ENCODE measurements around the gene LAMA2.

The LAMA2 gene

DNA sequence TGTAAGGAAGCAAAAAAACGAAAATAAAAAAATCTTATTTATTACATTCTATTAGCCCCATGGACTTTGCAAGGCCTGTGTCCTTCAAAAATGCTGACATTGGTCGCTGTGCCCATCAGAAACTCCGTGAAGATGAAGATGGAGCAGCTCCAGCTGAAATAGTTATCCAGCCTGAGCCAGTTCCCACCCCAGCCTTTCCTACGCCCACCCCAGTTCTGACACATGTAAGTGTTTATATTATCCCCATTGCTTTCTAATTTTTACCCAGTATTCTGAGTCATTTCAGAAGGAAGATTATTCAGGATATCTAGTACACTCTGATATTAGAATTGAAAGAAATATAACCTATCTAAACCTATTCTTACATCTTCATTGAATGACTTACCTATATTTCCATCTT is 609.3 kb downstream of the LAMA2 start:
- in situ Hi-C loops (cut with HindIII; ENCODE audit: low pct_ligation_motif_present, low sequenced_read_pairs): no loop called here
- no peaks in the 10 kb centered on the region for H3K36me3 ChIP-seq (replicated peaks)
- H3K27me3 ChIP-seq (replicated peaks): no peaks in the 10 kb centered on the region
- H3K4me3 ChIP-seq (ENCODE audit: low read depth, low read length): no peak overlapping the region
- no peak for DNase-seq
- TF ChIP-seq CTCF (IDR thresholded peaks at IDR 0.05; ENCODE audit: low read depth, low read length, missing control alignments): no peak
- H3K27ac ChIP-seq: peak overlapping the region; percentile 100

- Histone ChIP-seq H3K27ac (peak overlapping the region; percentile 63), H3K36me3 (replicated peaks) (no peaks in the 10 kb centered on the region), H3K4me3 (ENCODE audit: low read depth, low read length) (no peak overlapping the region), H3K27me3 (replicated peaks) (no peaks in the 10 kb centered on the region)
- no peak for TF ChIP-seq CTCF (IDR thresholded peaks at IDR 0.05; ENCODE audit: low read depth, low read length, missing control alignments)
- DNase-seq: peak; percentile 24
- in situ Hi-C loops (cut with HindIII; ENCODE audit: low pct_ligation_motif_present, low sequenced_read_pairs): no loop called here
These were observed 610.5 kb downstream of the LAMA2 start for GRCh38 chr6:129493354-129493902.

GRCh38 chr6:129494099-129494498 is 611.2 kb downstream of the LAMA2 start:
- DNase-seq: peak; percentile 24
- H3K4me3 ChIP-seq (ENCODE audit: low read depth, low read length): no peak overlapping the region
- in situ Hi-C loops (cut with HindIII; ENCODE audit: low pct_ligation_motif_present, low sequenced_read_pairs): no loop called here
- no peaks in the 10 kb centered on the region for H3K36me3 ChIP-seq (replicated peaks)
- H3K27me3 ChIP-seq (replicated peaks): no peaks in the 10 kb centered on the region
- H3K27ac ChIP-seq: peak overlapping the region; percentile 63
- TF ChIP-seq CTCF (IDR thresholded peaks at IDR 0.05; ENCODE audit: low read depth, low read length, missing control alignments): no peak

- H3K36me3 ChIP-seq (replicated peaks): no peaks in the 10 kb centered on the region
- no peak overlapping the region for H3K4me3 ChIP-seq (ENCODE audit: low read depth, low read length)
- no peak for DNase-seq
- in situ Hi-C loops (cut with HindIII; ENCODE audit: low pct_ligation_motif_present, low sequenced_read_pairs): no loop called here
- H3K27me3 ChIP-seq (replicated peaks): no peaks in the 10 kb centered on the region
- TF ChIP-seq CTCF (IDR thresholded peaks at IDR 0.05; ENCODE audit: low read depth, low read length, missing control alignments): no peak
- H3K27ac ChIP-seq: no peak overlapping the region
These were observed 611.6 kb downstream of the LAMA2 start for GRCh38 chr6:129494586-129494985.

- no peak overlapping the region for H3K27ac ChIP-seq
- DNase-seq: no peak
- no peaks in the 10 kb centered on the region for H3K36me3 ChIP-seq (replicated peaks)
- no peak overlapping the region for H3K4me3 ChIP-seq (ENCODE audit: low read depth, low read length)
- H3K27me3 ChIP-seq (replicated peaks): no peaks in the 10 kb centered on the region
- in situ Hi-C loops (cut with HindIII; ENCODE audit: low pct_ligation_motif_present, low sequenced_read_pairs): no loop called here
- TF ChIP-seq CTCF (IDR thresholded peaks at IDR 0.05; ENCODE audit: low read depth, low read length, missing control alignments): no peak
These were observed 612.7 kb downstream of the LAMA2 start for GRCh38 chr6:129495652-129496051.
